OCI-LY7 (cell line): ENCODE data around the gene PSMA6. TPM values are rescaled to one million over a fixed set of nuclear protein-coding genes. Genes with fewer than 3 reads are reported as not detected.

Source experiments
- Bru-seq: library from RNA; stranded (reverse); fragments of 400-500 nt; gene quantifications from one replicate; lab custom pipeline; 2021; lab: Mats Ljungman, UMichigan
- BruChase-seq, 2 experiments: library from RNA; stranded (reverse); fragments of 400-500 nt; gene quantifications; one replicate each; lab custom pipeline; 2021; lab: Mats Ljungman, UMichigan
- BruUV-seq: library from RNA; stranded (reverse); fragments of 400-500 nt; replicated peaks from 2 replicates; lab custom pipeline; 2021; lab: Mats Ljungman, UMichigan
- CTCF ChIA-PET: fragments of 300-600 bp; sonication (Branson Sonifier 250); formaldehyde crosslinking; loops from one replicate; lab custom pipeline; 2022; ENCODE audit warnings: antibody characterized with exemption; ENCODE audit not compliant: unreplicated experiment; lab: Charles Lee
- POLR2A ChIA-PET: fragments of 300-600 bp; sonication (Branson Sonifier 250); formaldehyde crosslinking; loops from one replicate; lab custom pipeline; 2022; ENCODE audit warnings: antibody characterized with exemption; lab: Charles Lee
- DNase-seq: peaks from one replicate; pipeline ENCODE4 v3.0.0-alpha.2; 2015; ENCODE audit warnings: low spot score
- H2AFZ ChIP-seq: fragments of 200-600 bp; sonication (generic), shearing (Covaris generic); 2 replicates; pipeline ENCODE4 v1.6.1; 2014; ENCODE audit warnings: mild to moderate bottlenecking, antibody characterized with exemption, low read length, moderate library complexity
- H3K27ac ChIP-seq: fragments of 200-600 bp; sonication (generic); 2 replicates; pipeline ENCODE4 v1.5.1; 2014; ENCODE audit warnings: mixed run types, low read depth, mild to moderate bottlenecking, moderate library complexity, low read length, inconsistent platforms; ENCODE audit not compliant: poor library complexity, severe bottlenecking
- H3K36me3 ChIP-seq: fragments of 200-600 bp; sonication (generic); 2 replicates; pipeline ENCODE4 v1.6.1; 2014; ENCODE audit warnings: mild to moderate bottlenecking, antibody characterized with exemption, low read length, moderate library complexity, mixed read lengths; ENCODE audit not compliant: insufficient read depth
- H3K4me1 ChIP-seq: fragments of 200-600 bp; sonication (generic); 2 replicates; pipeline ENCODE4 v1.5.1; 2014; ENCODE audit warnings: mild to moderate bottlenecking, low read length; ENCODE audit not compliant: insufficient read depth, poor library complexity, severe bottlenecking
- H3K4me2 ChIP-seq: fragments of 200-600 bp; sonication (generic); 2 replicates; pipeline ENCODE4 v1.6.1; 2014; ENCODE audit warnings: mild to moderate bottlenecking, low read length
- H3K4me3 ChIP-seq: fragments of 200-600 bp; sonication (generic); 2 replicates; pipeline ENCODE4 v1.5.1; 2014; ENCODE audit warnings: mild to moderate bottlenecking, low read depth, low read length; ENCODE audit not compliant: poor library complexity, severe bottlenecking
- H3K79me2 ChIP-seq: fragments of 200-600 bp; sonication (generic); 2 replicates; pipeline ENCODE4 v1.6.1; 2016; ENCODE audit warnings: low read depth, mild to moderate bottlenecking, low read length, moderate library complexity, mixed read lengths; ENCODE audit not compliant: insufficient read depth
- H3K9me2 ChIP-seq: fragments of 200-600 bp; sonication (generic); 2 replicates; pipeline ENCODE4 v1.6.1; 2016; ENCODE audit warnings: mild to moderate bottlenecking, low read length, mixed read lengths; ENCODE audit not compliant: insufficient read depth
- H3K9me3 ChIP-seq: fragments of 200-600 bp; sonication (generic); 2 replicates; pipeline ENCODE4 v1.6.1; 2014; ENCODE audit warnings: mild to moderate bottlenecking, mixed run types, low read length, mixed read lengths
- H4K20me1 ChIP-seq: fragments of 200-600 bp; sonication (generic); 2 replicates; pipeline ENCODE4 v1.6.1; 2014; ENCODE audit warnings: mild to moderate bottlenecking, antibody characterized with exemption, low read length, moderate library complexity, mixed read lengths; ENCODE audit not compliant: insufficient read depth
- CTCF ChIP-seq: fragments of 200-600 bp; sonication (generic); conservative IDR thresholded peaks from 2 replicates; pipeline ENCODE4 v1.5.1; 2014; ENCODE audit warnings: mild to moderate bottlenecking, antibody characterized with exemption, low read length, moderate library complexity, mixed read lengths
- EZH2phosphoT487 ChIP-seq: fragments of 200-600 bp; sonication (generic); IDR thresholded peaks from 2 replicates; pipeline ENCODE4 v1.6.1; 2018; ENCODE audit warnings: low read depth, borderline replicate concordance, mild to moderate bottlenecking, mixed run types, antibody characterized with exemption, low read length, moderate library complexity, mixed read lengths
- intact Hi-C: fragments of 100-400 bp; cut with micrococcal nuclease; formaldehyde crosslinking; loops from one replicate; pipeline ENCODE4 v1.10.0; 2022; ENCODE audit not compliant: unreplicated experiment
- long read RNA-seq: library from polyadenylated mRNA; stranded (forward); transcript quantifications from one replicate; pipeline ENCODE4 v2.0.0, GENCODE V29; 2022
- total RNA-seq, 2 experiments: library from RNA; depleted of rRNA in 1 of 2; stranded (reverse); fragments of >200 nt in 1 of 2; shearing (Covaris generic) in 1 of 2; gene quantifications; 2 replicates each; pipeline ENCODE4 v1.2.3, GENCODE V29; 2014 to 2022

PSMA6 gene
- total RNA-seq (2014; rRNA removed; shearing (Covaris generic)), result 208 and 216 TPM in 2 replicates
- total RNA-seq (2022), result 249 and 267 TPM in 2 replicates
- percentile 96 among the genes with signal in this experiment for Bru-seq, nascent RNA
- BruChase-seq, experiment 1, labeled RNA remaining after a 6-hour chase, result percentile 99 among the genes with signal in this experiment
- BruChase-seq, experiment 2, labeled RNA remaining after a 2-hour chase, result percentile 98 among the genes with signal in this experiment
- long read RNA-seq, full-length matches to known transcripts, result 335 of 345 reads
- long read RNA-seq, partial matches to known transcripts, result 0 of 345 reads
- long read RNA-seq, other reads (novel, unspliced or antisense), result 10 of 345 reads

DNA sequence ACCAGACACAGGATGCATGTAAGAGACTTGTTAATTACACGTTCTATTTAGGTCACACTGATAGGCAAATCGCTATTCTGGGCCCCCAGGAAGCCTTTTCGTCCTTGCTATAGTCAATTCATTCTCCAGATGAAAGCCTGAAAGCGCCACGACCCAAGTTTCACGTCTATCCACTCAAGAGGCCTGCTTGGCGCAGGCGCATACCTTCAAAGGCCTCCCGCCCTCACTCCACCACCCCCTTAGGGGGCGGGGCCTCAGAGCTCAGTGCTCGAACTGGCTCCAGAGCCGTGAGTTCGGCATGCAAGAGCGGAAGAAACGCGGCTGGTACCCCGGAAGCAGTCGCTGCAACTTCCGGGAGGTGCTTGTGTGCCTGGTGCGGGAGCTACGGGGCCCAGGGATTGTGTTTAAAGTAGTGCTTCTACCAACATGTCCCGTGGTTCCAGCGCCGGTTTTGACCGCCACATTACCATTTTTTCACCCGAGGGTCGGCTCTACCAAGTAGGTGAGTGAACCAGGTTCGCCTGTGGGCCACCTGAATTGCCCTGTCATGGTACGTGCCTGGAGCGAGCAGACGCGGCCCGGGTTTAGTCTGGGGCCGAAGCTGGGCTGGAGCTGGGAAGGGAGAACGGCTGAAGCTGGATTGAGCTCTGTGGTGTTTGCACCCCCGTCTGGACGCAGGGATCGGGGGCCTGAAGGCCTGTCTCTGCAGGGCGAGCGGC, at the start of gene PSMA6:
PSMA6 (plus strand) TSS at position 332 of the 719 bp plus-strand sequence; CDS start at position 427, 95 bp downstream.
- TF ChIP-seq CTCF (no peak), EZH2phosphoT487 (no peak)
- peaks cover 43% of the 10 kb centered on the region for H3K36me3 ChIP-seq
- H3K4me1 ChIP-seq, result peaks cover 69% of the 10 kb centered on the region
- ChIA-PET POLR2A (interaction anchor here (0.6 to 5.7 kb wide), 23 partner anchors 9 to 1276 kb away, joined by 3 to 37 read pairs (median 4); partner anchors contain the start of genes FAM177A1 and NFKBIA), CTCF (interaction anchor here (0.7 to 0.9 kb wide), 2 partner anchors 117 to 171 kb away, joined by 3 read pairs; partner anchors contain the start of gene PPP2R3C)
- intact Hi-C loops, result loop anchor here (1.0 to 5.0 kb wide), 4 partner anchors 112 to 580 kb away; partner anchors contain the start of genes CFL2, NFKBIA, PRORP and SRP54
- peak within 1 kb of the TSS; percentile 30; the same call in 1 of the 2 replicates for H2AFZ ChIP-seq
- no peaks in the 10 kb centered on the region for H3K9me3 ChIP-seq
- peak within 1 kb of the TSS; percentile 86 for H3K4me2 ChIP-seq
- peaks cover 22% of the 10 kb centered on the region; the same call in 1 of the 2 replicates for H4K20me1 ChIP-seq
- peak; percentile 100 for DNase-seq
- peaks cover 50% of the 10 kb centered on the region for H3K79me2 ChIP-seq
- H3K9me2 ChIP-seq, result no peaks in the 10 kb centered on the region
- peak within 1 kb of the TSS; percentile 96 for H3K4me3 ChIP-seq
- no TSS peak for BruUV-seq
- peak within 1 kb of the TSS; percentile 99 for H3K27ac ChIP-seq

DNA sequence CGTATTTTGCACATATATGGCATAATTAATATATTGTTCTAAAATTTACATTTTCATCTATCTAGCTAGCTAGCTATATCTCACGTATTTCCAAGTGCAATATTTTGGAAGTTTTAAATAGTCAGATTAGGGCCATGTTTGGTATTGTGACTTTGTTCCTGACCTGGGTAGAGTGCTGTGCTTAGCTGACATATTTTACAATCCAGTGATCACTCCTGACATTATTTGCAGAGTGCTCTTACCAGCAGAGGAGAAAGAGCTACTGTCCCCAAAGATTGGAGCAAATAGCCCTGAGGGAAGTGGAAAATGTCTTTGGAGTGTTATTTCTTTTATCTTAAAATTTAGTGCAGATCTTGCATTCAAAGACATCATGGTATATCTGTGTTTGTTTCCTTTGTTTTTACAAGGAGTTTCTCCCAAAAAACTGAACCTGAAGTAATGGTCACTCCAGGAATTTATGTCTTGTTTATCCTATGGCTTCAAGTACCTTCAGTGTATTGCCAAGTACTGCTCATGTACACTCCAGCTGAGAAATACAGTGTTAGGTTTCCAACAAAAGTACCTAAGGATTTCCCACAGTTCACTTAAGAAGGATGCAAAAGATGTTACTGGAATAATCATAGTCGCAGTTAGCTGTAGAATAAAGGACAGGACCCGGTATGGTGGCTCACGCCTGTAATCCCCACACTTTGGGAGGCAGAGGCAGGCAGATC, 49.4 kb upstream of the PSMA6 start:
- Histone ChIP-seq H3K4me3 (no peak overlapping the region), H3K9me2 (no peaks in the 10 kb centered on the region), H3K36me3 (peaks cover 7% of the 10 kb centered on the region; the same call in 1 of the 2 replicates), H3K79me2 (no peaks in the 10 kb centered on the region), H3K9me3 (no peaks in the 10 kb centered on the region), H3K4me1 (no peaks in the 10 kb centered on the region), H4K20me1 (no peaks in the 10 kb centered on the region), H3K4me2 (no peak overlapping the region), H2AFZ (no peak overlapping the region), H3K27ac (no peak overlapping the region)
- TF ChIP-seq EZH2phosphoT487 (no peak), CTCF (no peak)
- DNase-seq, result no peak
- intact Hi-C loops, result no loop called here
- ChIA-PET CTCF (no interaction called here), POLR2A (interaction anchor here (1.5 kb wide), 1 partner anchor 20 kb away, joined by 5 read pairs; no protein-coding TSS in a partner anchor)
- BruUV-seq, result no TSS peak
